Peyer's patch (tissue), 4 donors: ENCODE measurements around the gene YTHDC2. TPM values are rescaled to one million over a fixed set of nuclear protein-coding genes. Genes with fewer than 3 reads are reported as not detected.

Experiments used
- DNase-seq, 3 donors: peaks; one replicate each; pipeline ENCODE4 v3.0.0-alpha.2; 2017 to 2019
- H3K27ac ChIP-seq, 4 donors: fragments of 200-600 bp; sonication (generic); one replicate each; pipeline ENCODE4 v1.5.1; 2016 to 2019
- H3K27me3 ChIP-seq, 2 donors: fragments of 200-600 bp; sonication (generic); one replicate each; pipeline ENCODE4 v1.5.1; 2019
- H3K36me3 ChIP-seq, 3 donors: fragments of 200-600 bp; sonication (generic); one replicate each; pipeline ENCODE4 v1.5.1; 2016 to 2019
- H3K4me1 ChIP-seq, 4 donors: fragments of 200-600 bp; sonication (generic); one replicate each; pipeline ENCODE4 v1.5.1; 2016 to 2019
- H3K4me3 ChIP-seq, 4 donors: fragments of 200-600 bp; sonication (generic); 1 replicate in 3 of 4; 2 replicates in 1 of 4; pipeline ENCODE4 v1.5.1; 2016 to 2019; ENCODE audit warnings: mild to moderate bottlenecking in 1 of 4
- H3K9me3 ChIP-seq, 4 donors: fragments of 200-600 bp; sonication (generic); one replicate each; pipeline ENCODE4 v1.5.1; 2016 to 2019; ENCODE audit warnings: mild to moderate bottlenecking in 1 of 4
- POLR2A ChIP-seq, 2 donors: fragments of 450-650 bp; IDR thresholded peaks; one replicate each; pipeline ENCODE4 v1.5.1; 2017; ENCODE audit warnings: antibody characterized with exemption in 2 of 2, mild to moderate bottlenecking in 2 of 2, moderate library complexity in 2 of 2
- total RNA-seq, 4 donors: library from RNA; depleted of rRNA; stranded (reverse); fragments of >200 nt; gene quantifications; one replicate each; pipeline ENCODE4 v1.1.0, GENCODE V29; 2016
- TF ChIP-seq, protein P1 (sequence below), 6 experiments: fragments of 450-650 bp in 4 of 6; fragments of 200-600 bp in 2 of 6; sonication (generic) in 1 of 6; IDR thresholded peaks; one replicate each; pipeline ENCODE4 v1.5.1; 2017 to 2019; ENCODE audit warnings: antibody characterized with exemption in 6 of 6, mild to moderate bottlenecking in 3 of 6, moderate library complexity in 1 of 6

Gene YTHDC2
- total RNA-seq, 4 donors from 2014 or later: 27.4 to 39.1 (median 30.9) TPM

DNA sequence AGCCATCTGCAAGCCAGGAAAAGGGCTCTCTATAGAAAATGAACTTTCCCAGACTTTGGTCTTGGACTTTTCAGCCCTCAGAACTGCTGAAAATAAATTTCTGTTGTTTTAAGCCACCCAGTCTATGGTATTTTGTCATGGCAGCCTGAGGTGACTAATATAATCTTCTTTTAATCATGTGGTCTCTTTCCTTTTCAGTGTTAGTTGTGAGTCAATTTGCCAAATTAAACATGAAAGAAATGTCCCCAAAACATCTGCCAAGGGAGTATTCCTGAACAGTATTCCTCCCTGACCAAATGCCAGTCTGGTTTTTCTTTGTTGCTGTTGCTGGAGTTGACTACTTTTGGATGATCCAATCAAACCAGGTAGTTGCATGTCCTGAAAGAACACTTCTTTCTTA lies 4.7 kb upstream of the YTHDC2 start:
- DNase-seq: no peak
- TF ChIP-seq, protein P1, sequence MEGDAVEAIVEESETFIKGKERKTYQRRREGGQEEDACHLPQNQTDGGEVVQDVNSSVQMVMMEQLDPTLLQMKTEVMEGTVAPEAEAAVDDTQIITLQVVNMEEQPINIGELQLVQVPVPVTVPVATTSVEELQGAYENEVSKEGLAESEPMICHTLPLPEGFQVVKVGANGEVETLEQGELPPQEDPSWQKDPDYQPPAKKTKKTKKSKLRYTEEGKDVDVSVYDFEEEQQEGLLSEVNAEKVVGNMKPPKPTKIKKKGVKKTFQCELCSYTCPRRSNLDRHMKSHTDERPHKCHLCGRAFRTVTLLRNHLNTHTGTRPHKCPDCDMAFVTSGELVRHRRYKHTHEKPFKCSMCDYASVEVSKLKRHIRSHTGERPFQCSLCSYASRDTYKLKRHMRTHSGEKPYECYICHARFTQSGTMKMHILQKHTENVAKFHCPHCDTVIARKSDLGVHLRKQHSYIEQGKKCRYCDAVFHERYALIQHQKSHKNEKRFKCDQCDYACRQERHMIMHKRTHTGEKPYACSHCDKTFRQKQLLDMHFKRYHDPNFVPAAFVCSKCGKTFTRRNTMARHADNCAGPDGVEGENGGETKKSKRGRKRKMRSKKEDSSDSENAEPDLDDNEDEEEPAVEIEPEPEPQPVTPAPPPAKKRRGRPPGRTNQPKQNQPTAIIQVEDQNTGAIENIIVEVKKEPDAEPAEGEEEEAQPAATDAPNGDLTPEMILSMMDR (IDR thresholded peaks at IDR 0.05): no peak
- TF ChIP-seq POLR2A (IDR thresholded peaks at IDR 0.05): no peak
- H3K36me3 ChIP-seq: no peaks in the 10 kb centered on the region
- H3K27ac ChIP-seq: no peak overlapping the region
- no peaks in the 10 kb centered on the region for H3K4me1 ChIP-seq
- no peak overlapping the region for H3K4me3 ChIP-seq
- no peaks in the 10 kb centered on the region for H3K9me3 ChIP-seq
- no peaks in the 10 kb centered on the region for H3K27me3 ChIP-seq

DNA sequence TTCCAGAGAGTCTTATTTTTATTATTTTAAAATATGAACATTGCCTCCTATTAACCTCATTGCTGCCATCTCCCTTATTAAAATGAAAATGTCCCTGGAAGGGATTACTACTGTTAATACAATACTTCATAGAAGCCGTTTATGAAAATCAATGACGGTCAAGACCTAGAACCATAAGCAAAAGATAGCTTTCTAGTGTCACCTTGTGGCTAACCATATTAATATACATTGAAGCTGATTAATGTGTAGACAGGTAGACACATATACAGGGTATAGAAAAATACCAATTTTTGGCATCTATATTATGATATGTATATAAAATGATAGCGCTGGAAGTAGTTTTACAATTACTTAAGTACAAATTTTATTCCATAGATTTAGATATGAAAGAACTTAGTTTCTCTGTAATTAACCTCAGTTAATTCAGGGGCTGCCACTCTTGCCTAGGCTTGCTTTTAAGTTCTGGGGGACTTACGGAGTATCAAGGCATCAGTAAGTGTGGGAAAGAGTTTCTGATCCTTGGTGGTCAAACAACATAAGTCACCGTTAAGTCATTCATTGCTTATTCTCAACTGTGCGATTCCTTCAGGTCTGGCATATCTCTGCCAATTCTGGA lies 2.5 kb upstream of the YTHDC2 start:
- H3K27me3 ChIP-seq: no peaks in the 10 kb centered on the region
- peaks cover 0 to 16% (median 2%) of the 10 kb centered on the region in 4 donors for H3K4me1 ChIP-seq
- no peaks in the 10 kb centered on the region for H3K36me3 ChIP-seq
- no peak overlapping the region for H3K27ac ChIP-seq
- TF ChIP-seq POLR2A (IDR thresholded peaks at IDR 0.05): no peak
- TF ChIP-seq, protein P1 (IDR thresholded peaks at IDR 0.05): peak in 5 of 6 experiments; percentile 14 to 68 (median 58)
- no peak overlapping the region for H3K4me3 ChIP-seq
- no peaks in the 10 kb centered on the region for H3K9me3 ChIP-seq
- DNase-seq: no peak

DNA sequence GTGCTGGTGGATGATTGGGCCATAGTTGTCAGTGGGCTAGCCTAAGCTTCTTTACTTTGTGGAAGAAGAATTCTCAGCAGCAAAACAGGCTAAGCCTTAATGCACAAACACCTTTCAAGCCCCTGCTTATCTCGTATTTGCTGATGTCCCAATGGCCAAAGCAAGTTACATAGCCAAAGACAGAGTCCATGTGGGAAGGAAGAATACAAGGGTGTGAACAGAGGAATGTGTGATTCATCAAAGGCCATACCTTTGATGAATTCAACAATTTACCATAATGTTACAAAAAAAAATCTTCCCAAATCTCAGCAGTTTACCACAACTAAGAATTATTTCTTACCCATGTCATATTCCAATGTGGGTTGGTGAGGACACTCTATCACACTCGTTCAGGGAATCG lies 1.2 kb upstream of the YTHDC2 start:
- TF ChIP-seq POLR2A (IDR thresholded peaks at IDR 0.05): no peak
- TF ChIP-seq, protein P1 (IDR thresholded peaks at IDR 0.05): no peak
- Histone ChIP-seq H3K27me3 (no peaks in the 10 kb centered on the region), H3K4me1 (peaks cover 0 to 23% (median 2%) of the 10 kb centered on the region in 4 donors), H3K27ac (no peak overlapping the region), H3K4me3 (no peak overlapping the region), H3K36me3 (no peaks in the 10 kb centered on the region), H3K9me3 (no peaks in the 10 kb centered on the region)
- DNase-seq: no peak

DNA sequence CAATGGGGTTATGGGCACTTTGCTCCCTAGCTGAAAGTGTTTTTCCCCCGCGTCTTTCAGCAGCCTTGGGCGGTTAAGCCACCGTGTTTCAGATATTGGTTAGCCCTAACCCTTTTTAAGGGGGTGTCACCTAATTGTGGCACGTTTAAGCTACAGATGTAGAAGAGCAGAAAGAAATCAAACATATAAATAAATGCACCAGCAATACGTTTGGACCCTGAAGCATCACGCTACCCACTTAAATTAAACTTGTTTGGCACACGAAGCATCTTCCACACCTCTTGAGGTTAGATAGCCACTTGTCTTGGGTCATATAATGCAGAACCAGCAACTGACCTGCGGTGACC lies 768 bp downstream of the YTHDC2 start:
- H3K27ac ChIP-seq: peak overlapping the region; percentile 79 to 89 (median 87)
- H3K4me3 ChIP-seq: peak overlapping the region; percentile 60 to 81 (median 74)
- no peaks in the 10 kb centered on the region for H3K27me3 ChIP-seq
- no peak for TF ChIP-seq POLR2A (IDR thresholded peaks at IDR 0.05)
- TF ChIP-seq, protein P1 (IDR thresholded peaks at IDR 0.05): no peak
- H3K4me1 ChIP-seq: peaks cover 0 to 23% (median 2%) of the 10 kb centered on the region in 4 donors
- DNase-seq: no peak
- H3K9me3 ChIP-seq: no peaks in the 10 kb centered on the region
- H3K36me3 ChIP-seq: no peaks in the 10 kb centered on the region

DNA sequence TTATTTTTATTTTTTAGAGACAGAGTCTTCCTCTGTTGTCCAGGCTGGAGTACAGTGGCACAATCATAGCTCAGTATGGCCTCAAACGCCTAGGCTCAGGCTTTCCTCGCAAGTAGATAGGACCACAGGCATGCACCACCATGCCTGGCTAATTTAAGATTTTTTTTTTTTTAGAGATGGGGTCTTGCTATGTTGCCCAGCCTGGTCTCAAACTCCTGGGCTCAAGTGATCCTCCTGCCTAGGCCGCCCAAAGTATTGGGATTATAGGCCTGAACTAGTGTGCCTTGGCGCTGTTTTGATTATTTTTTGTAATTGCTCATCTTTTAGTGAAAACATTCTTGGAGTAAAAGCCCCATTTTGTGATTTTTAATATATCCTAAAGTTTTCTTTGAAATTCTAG lies 5.4 kb downstream of the YTHDC2 start:
- Histone ChIP-seq H3K27me3 (no peaks in the 10 kb centered on the region), H3K36me3 (no peaks in the 10 kb centered on the region), H3K27ac (no peak overlapping the region), H3K4me1 (peaks cover 0 to 23% (median 2%) of the 10 kb centered on the region in 4 donors), H3K4me3 (no peak overlapping the region), H3K9me3 (no peaks in the 10 kb centered on the region)
- TF ChIP-seq, protein P1 (IDR thresholded peaks at IDR 0.05): no peak
- no peak for TF ChIP-seq POLR2A (IDR thresholded peaks at IDR 0.05)
- DNase-seq: no peak
